Esophagus squamous epithelium (tissue), 5 donors: ENCODE data around the gene LRRC56. TPM values are rescaled to one million over a fixed set of nuclear protein-coding genes. Genes with fewer than 3 reads are reported as not detected.
A peak's percentile ranks its signal among the peaks of the same experiment; 100 is the strongest.

ENCODE experiments used
- DNase-seq: peaks from one replicate; lab custom pipeline; 2025; lab: John Stamatoyannopoulos, UW
- H3K27ac ChIP-seq, 4 donors: fragments of 200-600 bp; sonication (generic); one replicate each; pipeline ENCODE4 v1.5.1; 2016 to 2019; ENCODE audit warnings: mild to moderate bottlenecking in 1 of 4
- H3K27me3 ChIP-seq, 4 donors: fragments of 200-600 bp; sonication (generic); 1 replicate in 3 of 4; 2 replicates in 1 of 4; pipeline versions ENCODE4 v1.5.1 to v1.6.0; 2017 to 2021; ENCODE audit warnings: antibody characterized with exemption in 1 of 4
- H3K36me3 ChIP-seq, 3 donors: fragments of 200-600 bp; sonication (generic); one replicate each; pipeline ENCODE4 v1.5.1; 2016 to 2019
- H3K4me1 ChIP-seq, 3 donors: fragments of 200-600 bp; sonication (generic); one replicate each; pipeline ENCODE4 v1.5.1; 2017 to 2019
- H3K4me3 ChIP-seq, 4 donors: fragments of 200-600 bp; sonication (generic); 1 replicate in 3 of 4; 2 replicates in 1 of 4; pipeline ENCODE4 v1.5.1; 2016 to 2019; ENCODE audit warnings: mild to moderate bottlenecking in 2 of 4, moderate library complexity in 1 of 4
- H3K9me3 ChIP-seq, 3 donors: fragments of 200-600 bp; sonication (generic); one replicate each; pipeline ENCODE4 v1.5.1; 2016 to 2019
- POLR2A ChIP-seq, 4 donors: fragments of 450-650 bp; IDR thresholded peaks; one replicate each; pipeline ENCODE4 v1.6.1; 2017; ENCODE audit warnings: antibody characterized with exemption in 4 of 4, mild to moderate bottlenecking in 4 of 4, moderate library complexity in 3 of 4
- WGBS, 2 donors: methylation state at CpG; one replicate each; pipeline ENCODE4 v1.1.5; 2018; 5-methylcytosine and 5-hydroxymethylcytosine counted together
- intact Hi-C: fragments of 100-400 bp; cut with DNase I; formaldehyde crosslinking; loops from one replicate; pipeline ENCODE4 v1.15.0; 2022
- total RNA-seq, 4 donors: library from RNA; depleted of rRNA; stranded (reverse); fragments of >200 nt; gene quantifications; one replicate each; pipeline ENCODE4 v1.1.0, GENCODE V29; 2016
- TF ChIP-seq, protein P1 (sequence below), 6 experiments: fragments of 450-650 bp in 4 of 6; fragments of 200-600 bp in 2 of 6; sonication (generic) in 2 of 6; IDR thresholded peaks; one replicate each; pipeline ENCODE4 v1.5.1; 2016 to 2019; ENCODE audit warnings: antibody characterized with exemption in 6 of 6, mild to moderate bottlenecking in 4 of 6, moderate library complexity in 4 of 6
- donor health status: DM: yes; HTN: yes; CAD: no.

Gene LRRC56
- total RNA-seq, 4 donors from 2014 or later, result 0.35 to 2.3 (median 1.2) TPM

DNA sequence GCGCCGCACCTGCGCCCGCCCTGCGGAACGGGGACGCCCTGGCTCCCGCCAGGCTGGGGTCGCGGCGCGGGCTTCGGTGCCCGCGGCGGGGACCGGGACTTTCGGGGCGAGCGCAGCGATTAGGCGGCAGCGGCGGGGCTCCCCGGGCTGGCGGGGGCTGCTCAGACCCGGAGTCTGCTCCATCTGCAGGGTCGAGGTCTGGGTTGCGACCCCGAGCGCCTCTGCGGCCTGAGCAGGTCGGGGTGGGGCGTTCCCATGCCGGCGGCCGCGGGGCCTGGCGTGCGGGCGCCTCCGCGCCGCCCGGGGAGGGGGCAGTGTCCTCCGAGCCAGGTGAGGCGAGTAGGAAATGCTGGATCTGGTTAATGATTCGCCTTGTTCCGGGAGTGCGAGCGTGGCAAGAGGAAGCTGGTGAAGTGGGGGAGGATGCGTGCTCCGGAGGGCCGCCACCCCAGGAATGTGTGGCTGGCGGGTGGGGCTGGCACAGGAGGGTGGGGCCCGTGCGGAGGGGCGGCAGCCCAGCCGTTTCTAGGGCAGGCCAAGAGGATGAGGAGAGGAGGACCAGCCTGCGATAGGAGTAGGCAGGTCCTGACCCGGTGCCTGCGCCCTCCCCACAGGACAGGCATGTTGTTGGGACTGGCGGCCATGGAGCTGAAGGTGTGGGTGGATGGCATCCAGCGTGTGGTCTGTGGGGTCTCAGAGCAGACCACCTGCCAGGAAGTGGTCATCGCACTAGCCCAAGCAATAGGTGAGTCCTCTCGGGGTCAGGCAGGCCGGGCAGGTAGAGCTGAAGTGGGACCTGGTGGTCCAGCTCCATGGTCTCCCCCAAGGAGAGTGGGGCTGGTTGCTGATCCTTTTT lies 24.0 kb downstream of the LRRC56 start:
- peaks cover 16 to 64% (median 26%) of the 10 kb centered on the region in 3 donors for H3K4me1 ChIP-seq

DNA sequence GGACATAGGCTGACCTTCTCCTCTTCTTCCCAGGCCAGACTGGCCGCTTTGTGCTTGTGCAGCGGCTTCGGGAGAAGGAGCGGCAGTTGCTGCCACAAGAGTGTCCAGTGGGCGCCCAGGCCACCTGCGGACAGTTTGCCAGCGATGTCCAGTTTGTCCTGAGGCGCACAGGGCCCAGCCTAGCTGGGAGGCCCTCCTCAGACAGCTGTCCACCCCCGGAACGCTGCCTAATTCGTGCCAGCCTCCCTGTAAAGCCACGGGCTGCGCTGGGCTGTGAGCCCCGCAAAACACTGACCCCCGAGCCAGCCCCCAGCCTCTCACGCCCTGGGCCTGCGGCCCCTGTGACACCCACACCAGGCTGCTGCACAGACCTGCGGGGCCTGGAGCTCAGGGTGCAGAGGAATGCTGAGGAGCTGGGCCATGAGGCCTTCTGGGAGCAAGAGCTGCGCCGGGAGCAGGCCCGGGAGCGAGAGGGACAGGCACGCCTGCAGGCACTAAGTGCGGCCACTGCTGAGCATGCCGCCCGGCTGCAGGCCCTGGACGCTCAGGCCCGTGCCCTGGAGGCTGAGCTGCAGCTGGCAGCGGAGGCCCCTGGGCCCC lies 24.8 kb downstream of the LRRC56 start:
- Histone ChIP-seq H3K36me3 (peaks cover 0 to 22% (median 0%) of the 10 kb centered on the region in 3 donors), H3K4me3 (peak overlapping the region; percentile 76 to 96 (median 92)), H3K27me3 (peaks cover 0 to 23% (median 0%) of the 10 kb centered on the region in 4 donors), H3K9me3 (no peaks in the 10 kb centered on the region), H3K27ac (peak overlapping the region; percentile 70 to 98 (median 92)), H3K4me1 (peaks cover 16 to 70% (median 26%) of the 10 kb centered on the region in 3 donors)
- intact Hi-C loops, result no loop called here
- 98% methylated on average over 8 of the region's 29 CpGs; no CpG with 5 or more reads in 1 of the 2 donors for WGBS, 2 donors
- TF ChIP-seq, protein P1, sequence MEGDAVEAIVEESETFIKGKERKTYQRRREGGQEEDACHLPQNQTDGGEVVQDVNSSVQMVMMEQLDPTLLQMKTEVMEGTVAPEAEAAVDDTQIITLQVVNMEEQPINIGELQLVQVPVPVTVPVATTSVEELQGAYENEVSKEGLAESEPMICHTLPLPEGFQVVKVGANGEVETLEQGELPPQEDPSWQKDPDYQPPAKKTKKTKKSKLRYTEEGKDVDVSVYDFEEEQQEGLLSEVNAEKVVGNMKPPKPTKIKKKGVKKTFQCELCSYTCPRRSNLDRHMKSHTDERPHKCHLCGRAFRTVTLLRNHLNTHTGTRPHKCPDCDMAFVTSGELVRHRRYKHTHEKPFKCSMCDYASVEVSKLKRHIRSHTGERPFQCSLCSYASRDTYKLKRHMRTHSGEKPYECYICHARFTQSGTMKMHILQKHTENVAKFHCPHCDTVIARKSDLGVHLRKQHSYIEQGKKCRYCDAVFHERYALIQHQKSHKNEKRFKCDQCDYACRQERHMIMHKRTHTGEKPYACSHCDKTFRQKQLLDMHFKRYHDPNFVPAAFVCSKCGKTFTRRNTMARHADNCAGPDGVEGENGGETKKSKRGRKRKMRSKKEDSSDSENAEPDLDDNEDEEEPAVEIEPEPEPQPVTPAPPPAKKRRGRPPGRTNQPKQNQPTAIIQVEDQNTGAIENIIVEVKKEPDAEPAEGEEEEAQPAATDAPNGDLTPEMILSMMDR (IDR thresholded peaks at IDR 0.05), result no peak
- no peak for TF ChIP-seq POLR2A (IDR thresholded peaks at IDR 0.05)
- no peak for DNase-seq

More for the DNA sequence above, 24.0 kb downstream of the LRRC56 start:
- Histone ChIP-seq H3K9me3 (no peaks in the 10 kb centered on the region), H3K4me3 (peak overlapping the region; percentile 76 to 96 (median 92)), H3K36me3 (peaks cover 0 to 22% (median 0%) of the 10 kb centered on the region in 3 donors), H3K27me3 (peaks cover 0 to 31% (median 0%) of the 10 kb centered on the region in 4 donors), H3K27ac (peak overlapping the region; percentile 70 to 98 (median 92))
- intact Hi-C loops, result no loop called here
- DNase-seq, result no peak
- no peak for TF ChIP-seq POLR2A (IDR thresholded peaks at IDR 0.05)
- TF ChIP-seq, protein P1 (IDR thresholded peaks at IDR 0.05), result no peak
- 14 to 48% methylated on average over 6 to 12 of the region's 67 CpGs for WGBS, 2 donors

DNA sequence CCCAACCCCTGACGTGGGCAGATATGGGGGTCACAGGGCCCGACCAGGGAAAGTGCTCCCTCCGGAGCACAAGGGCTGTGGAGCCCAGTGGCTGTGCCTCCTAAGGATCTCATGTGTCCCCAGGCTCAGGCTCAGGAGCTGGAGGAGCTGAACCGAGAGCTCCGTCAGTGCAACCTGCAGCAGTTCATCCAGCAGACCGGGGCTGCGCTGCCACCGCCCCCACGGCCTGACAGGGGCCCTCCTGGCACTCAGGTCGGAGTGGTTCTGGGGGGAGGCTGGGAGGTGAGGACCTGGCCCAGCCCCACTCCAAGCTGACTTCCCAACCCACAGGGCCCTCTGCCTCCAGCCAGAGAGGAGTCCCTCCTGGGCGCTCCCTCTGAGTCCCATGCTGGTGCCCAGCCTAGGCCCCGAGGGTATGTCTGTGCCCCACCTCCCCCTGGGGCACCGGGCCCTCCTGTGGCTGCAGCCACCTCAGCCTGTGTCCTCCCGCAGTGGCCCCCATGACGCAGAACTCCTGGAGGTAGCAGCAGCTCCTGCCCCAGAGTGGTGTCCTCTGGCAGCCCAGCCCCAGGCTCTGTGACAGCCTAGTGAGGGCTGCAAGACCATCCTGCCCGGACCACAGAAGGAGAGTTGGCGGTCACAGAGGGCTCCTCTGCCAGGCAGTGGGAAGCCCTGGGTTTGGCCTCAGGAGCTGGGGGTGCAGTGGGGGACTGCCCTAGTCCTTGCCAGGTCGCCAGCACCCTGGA lies 25.9 kb downstream of the LRRC56 start:
- peaks cover 0 to 22% (median 0%) of the 10 kb centered on the region in 3 donors for H3K36me3 ChIP-seq
- peaks cover 0 to 12% (median 0%) of the 10 kb centered on the region in 4 donors for H3K27me3 ChIP-seq
- no peak for TF ChIP-seq POLR2A (IDR thresholded peaks at IDR 0.05)
- TF ChIP-seq, protein P1 (IDR thresholded peaks at IDR 0.05), result no peak
- intact Hi-C loops, result no loop called here
- H3K9me3 ChIP-seq, result no peaks in the 10 kb centered on the region
- 81 to 100% methylated on average over 3 to 5 of the region's 18 CpGs for WGBS, 2 donors
- DNase-seq, result no peak
- peak overlapping the region; percentile 40 to 88 (median 75) for H3K27ac ChIP-seq
- H3K4me1 ChIP-seq, result peaks cover 20 to 80% (median 26%) of the 10 kb centered on the region in 3 donors
- H3K4me3 ChIP-seq, result no peak overlapping the region

DNA sequence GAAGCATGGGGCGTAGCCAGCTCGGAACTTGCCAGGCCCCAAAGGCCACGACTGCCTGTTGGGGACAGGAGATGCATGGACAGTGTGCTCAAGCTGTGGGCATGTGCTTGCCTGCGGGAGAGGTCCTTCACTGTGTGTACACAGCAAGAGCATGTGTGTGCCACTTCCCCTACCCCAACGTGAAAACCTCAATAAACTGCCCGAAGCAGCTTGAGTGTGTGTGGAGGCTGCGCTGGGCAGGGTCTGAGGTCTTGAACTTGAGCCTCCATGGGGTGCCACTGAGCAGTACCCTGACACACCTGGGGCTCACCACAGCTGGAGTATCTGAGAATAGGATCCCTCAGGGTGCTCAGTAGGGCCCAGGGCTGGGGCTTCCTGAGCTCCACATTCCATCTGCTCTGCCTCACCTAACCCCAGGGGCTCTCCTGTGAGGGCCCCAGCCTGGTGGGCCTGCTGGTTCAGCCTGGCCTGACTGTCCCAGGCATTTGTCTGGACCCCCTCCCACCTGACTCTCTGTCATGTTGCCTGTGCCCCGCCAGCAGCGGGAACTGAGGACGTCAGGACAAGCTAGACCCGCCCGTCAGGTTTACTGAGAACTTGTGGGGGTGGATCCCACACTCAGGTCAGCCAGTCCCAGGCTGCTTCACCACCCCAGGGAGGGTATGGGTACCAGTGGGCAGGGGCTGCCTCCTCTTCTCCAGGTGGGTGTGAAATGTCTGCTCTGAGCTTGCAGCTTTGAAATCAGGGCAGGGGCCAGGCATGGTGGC lies 26.7 kb downstream of the LRRC56 start:
- 55 to 67% methylated on average over 4 of the region's 12 CpGs for WGBS, 2 donors
- peaks cover 0 to 22% (median 0%) of the 10 kb centered on the region in 3 donors for H3K36me3 ChIP-seq
- no peak for DNase-seq
- peaks cover 0 to 5% (median 0%) of the 10 kb centered on the region in 4 donors for H3K27me3 ChIP-seq
- TF ChIP-seq, protein P1 (IDR thresholded peaks at IDR 0.05), result no peak
- no peak for TF ChIP-seq POLR2A (IDR thresholded peaks at IDR 0.05)
- H3K9me3 ChIP-seq, result no peaks in the 10 kb centered on the region
- peaks cover 20 to 82% (median 27%) of the 10 kb centered on the region in 3 donors for H3K4me1 ChIP-seq
- intact Hi-C loops, result no loop called here
- H3K4me3 ChIP-seq, result no peak overlapping the region
- H3K27ac ChIP-seq, result peak overlapping the region; percentile 40 to 88 (median 75)
